Stimulated activated CD4-positive, alpha-beta T cell treated with anti-CD3 and anti-CD28 coated beads, TNF-alpha, amount 100 ng/mL, for 1 hour (primary cell): ENCODE measurements around the gene SLC7A10.

Experiments
- DNase-seq, 3 donors: peaks; one replicate each; pipeline ENCODE4 v3.0.0-alpha.2; 2020; ENCODE audit warnings: low read depth in 3 of 3, low spot score in 1 of 3

Gene SLC7A10

DNA sequence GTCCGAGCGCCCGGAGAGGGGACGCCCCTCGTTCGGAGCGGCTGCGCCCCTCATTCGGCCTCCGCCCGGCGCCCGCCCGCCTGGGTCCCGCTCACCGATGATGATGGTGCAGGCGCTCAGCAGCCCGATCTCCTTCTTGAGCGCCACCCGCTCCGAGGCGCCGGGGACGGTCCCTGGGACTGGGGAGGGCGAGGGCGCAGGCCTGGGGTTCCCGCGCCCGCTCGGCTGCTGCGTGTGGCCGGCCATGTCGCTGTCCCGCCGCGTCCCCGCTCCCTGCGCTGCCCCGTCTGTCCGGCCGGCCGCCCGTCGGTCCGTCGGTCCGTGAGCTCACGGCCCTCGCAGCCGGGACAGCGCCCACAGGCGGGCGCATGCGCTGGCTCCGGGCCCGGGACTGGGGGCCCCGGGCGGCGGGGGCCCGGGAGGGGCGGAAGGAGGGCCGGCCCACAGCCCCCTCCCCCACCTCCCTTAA lies at the start of gene SLC7A10:
Gene SLC7A10 (minus strand): TSS at position 393 of the 469 bp plus-strand sequence. CDS start 147 bp downstream, at position 246.
- no peak for DNase-seq

DNA sequence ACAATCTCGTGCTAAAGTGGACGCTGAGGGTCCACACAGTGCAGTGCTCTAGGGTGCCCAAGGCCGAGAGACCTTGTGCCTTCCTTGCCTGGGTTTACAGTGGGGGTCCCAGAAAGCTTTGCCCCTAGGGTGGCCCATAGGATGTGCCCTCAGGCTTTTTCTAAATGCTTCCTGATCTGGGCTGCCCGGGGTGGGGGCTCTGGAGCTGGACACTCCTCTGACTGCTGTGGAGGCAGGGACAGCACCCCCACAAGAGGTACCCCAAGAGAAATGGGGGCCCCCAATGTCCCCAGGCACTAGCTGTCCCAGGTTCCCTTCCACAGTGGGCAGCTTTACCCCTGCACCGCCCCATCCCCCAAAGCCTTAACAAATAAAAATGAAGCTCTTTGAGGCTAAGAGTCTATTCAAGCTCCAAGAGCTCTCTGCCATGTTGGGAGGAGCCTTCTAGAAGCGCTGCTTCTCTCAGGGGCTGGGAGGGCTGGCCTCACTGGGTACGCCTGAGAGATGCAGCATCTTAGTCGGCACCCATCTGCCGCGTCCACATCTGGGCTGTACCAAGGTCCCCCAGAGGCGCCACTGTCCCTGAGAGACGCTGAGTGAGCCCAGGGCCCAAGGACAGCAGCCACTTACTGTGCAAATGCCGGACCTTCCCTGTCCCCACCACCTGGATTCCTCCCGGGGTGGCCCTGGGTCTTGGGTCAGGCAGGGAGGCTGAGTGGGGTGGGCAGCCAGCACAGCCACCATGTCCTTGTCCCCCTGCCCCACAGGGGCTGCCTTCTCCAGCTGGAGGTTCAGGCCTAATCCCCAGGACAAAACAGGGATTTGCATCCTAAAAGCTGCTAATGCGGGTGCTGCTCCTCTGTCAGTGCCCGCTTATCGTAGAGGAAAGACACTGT lies 49.3 kb upstream of the SLC7A10 start:
- no peak for DNase-seq

DNA sequence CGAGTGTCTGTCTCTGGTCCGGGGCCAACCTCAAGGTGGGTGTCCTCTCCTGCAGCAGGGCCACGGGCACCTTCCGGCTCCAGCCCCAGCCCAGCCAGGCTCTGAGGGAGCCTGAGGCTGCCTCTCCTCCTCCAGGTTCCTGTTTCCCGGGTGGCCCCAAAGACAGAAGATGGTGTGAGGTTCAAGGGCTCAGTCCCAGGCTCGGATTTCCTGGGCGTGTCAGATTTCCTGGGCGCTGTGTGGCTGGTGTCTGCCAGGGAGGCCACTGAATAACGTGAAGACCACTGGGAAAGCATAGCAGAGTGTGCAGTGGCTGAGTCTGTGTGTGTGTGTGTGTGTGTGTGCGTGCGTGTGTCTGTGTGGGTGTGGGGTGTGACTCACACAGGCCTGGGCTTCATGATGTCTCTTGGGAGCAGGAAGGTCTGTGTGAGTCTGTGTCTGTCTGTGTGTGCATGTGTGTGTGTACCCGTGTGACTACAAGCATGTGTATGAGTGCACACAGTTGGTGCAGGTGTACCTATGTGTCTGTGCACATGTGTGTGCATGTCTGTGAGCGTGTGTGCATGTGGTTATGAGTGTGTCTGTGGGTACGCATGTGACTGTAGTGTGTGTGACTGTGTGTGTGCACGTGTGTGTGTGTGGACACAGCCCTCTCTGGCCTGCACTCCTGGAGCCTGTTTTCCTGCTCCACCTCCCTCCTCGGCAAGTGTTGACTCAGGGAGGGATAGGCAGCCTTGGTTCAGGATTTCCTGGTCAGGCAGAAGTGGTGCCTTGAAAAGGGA lies 48.4 kb upstream of the SLC7A10 start:
- peak in 1 of 3 donors; percentile 22 for DNase-seq

DNA sequence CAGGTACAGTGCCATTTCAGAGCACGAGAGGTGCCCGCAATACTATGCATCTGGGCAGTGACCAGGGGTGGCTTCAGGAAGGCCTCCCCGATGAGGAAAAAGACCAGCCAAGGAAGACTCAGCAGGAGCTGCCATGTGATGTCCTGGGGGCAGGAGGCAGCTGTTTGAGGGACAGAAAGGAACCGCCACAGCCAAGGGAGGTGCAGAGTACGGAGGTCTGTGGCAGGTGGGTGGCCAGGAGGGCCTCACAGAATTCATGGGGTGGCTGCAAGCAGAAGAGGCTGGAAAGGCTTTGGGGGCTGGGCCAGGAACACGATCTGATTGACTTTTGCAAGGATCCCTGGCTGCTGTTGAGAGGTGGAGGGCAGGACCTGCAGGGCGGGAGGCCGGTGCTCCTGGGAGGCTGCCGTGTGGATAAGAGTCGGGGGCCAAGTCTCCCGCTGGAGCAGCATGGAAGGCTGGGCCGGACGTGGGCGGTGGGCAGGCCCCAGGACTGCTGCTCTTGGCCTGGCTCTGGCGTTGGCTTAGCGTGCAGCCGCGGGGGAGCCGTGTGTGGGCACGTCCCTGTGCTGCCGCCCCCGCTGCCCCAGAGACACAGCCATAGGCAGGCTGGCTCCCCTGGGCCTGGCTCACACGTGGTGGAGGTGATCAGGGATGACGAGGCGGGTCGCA lies 47.6 kb upstream of the SLC7A10 start:
- DNase-seq, result no peak

DNA sequence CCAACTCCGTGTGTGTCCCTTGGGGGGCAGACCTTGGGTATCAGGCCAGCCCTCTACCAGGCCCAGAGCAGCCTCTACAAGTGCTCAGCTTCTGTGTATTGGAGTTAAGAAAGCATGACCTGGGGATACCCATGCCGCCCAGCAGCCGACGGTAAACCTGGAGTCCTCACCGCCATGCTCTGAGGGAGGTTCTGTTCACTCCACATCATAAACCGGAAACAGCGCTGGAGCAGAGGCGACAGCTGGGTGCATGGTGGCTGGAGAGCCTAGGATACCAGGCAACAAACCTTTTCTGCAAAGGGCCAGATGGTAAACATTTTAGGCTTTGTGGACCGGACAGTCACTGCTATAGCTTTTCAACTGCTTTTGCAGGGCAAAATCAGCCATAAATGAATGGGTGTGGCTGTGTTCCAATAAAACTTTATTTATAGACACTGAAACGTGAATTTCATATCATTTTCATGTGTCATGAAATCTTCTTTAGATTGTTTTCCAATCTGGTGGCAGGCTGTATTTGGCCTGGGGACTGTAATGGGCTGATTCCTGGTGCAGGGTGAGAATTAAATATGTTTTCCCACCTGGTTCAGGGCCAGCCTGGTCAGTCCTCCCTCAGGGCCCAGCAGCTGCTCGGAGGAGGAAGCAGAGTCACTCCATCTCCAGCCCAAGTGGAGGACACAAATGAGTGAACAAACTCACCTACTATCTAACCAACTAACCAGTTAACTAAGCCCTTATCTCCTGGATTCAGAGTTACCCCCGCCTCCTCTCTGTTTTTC lies 45.8 kb upstream of the SLC7A10 start:
- no peak for DNase-seq

DNA sequence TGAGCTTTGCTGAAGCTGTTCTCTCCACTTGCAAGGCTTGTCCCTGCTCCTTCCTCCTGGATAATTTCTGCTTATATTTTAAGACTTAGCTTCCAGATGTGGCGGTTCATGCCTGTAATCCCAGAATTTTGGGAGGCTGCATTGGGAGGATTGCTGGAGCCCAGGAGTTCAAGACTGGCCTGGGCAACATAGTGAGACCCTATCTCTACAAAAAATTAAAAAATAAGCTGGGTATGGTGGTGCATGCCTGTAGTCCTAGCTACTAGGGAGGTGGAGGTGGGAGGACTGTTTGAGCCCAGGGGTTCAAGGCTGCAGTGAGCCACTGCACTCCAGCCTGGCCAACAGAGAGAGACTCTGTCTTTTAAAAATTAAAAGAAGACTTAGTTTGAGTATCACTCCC lies 45.1 kb upstream of the SLC7A10 start:
- no peak for DNase-seq

DNA sequence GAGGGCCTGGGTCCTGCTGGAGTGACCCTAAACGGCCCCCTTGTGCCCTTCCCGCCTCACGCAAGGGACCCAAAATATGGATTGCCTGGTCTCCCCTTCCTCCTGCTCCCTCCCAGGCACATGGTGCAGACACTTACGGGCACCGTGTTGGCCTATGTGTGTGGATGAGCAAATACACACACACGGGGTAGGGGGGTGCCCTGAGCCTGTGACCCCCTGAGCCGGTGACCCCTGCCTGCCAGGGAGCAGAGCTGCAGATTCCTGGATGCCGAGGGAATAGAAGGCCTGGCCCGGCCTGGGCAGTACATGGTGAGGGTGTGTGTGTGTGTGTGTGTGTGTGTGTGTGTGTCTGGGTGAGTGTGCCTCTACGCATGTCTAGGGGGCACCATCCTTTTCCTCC lies 43.4 kb upstream of the SLC7A10 start:
- no peak for DNase-seq

DNA sequence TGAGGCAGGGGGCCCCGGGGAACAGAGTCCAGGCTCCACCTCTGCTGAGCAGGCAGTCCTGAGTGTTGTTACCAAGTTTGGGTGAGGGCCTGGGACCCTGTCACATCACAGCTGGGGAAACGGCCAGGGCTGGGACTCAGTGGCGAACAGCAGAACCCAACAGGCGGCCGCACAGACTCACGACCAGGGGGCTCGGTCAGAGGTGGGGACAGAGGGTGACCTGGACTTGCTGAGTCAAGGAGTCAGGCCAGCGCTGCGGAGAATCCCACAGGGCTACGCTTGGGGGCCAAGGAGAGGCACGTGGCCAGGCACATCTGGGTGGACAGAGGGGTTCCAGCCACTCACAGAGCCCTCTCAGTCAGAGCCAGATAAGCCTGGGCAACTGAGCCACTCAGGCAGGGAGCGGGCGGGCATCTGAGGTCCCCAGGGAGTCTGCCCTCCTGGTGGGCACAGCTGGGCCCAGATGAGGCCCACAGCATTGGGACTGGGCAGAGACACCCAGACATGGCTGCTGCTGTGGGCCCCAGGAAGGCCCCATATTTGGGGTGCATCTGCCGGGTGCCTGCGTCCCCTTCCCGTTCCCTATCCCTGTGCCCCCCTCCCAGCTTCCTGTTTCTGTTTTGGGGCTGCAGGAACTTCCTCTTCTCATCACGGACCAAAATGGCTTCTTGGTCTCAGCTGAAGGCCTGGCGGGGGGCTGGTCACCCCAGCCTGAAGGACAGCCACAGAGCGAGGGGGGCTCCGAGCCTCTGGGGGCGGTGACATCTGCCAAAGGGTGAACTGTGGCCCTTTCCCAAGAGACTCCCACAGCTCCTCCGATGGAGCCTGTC lies 42.7 kb upstream of the SLC7A10 start:
- no peak for DNase-seq

DNA sequence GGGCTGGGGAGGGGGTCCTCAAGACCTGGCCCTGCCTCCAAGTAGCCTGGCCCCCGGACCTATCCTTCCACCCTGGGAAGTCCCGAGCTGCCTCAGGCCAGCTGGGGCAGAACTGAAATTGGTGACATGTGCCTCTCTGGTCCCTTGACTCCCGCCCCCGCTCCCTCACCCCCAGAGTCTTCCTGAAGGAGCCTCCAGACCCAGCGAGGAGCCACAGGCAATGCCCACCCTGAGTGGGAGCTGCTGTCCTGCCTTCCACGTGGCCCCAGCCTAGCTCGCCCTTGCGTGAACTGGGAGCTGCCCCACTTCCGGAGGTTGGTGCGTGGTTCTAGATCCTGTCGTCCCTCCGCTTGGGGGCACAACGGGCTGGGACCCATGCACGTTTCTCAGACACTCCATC lies 42.1 kb upstream of the SLC7A10 start:
- no peak for DNase-seq

DNA sequence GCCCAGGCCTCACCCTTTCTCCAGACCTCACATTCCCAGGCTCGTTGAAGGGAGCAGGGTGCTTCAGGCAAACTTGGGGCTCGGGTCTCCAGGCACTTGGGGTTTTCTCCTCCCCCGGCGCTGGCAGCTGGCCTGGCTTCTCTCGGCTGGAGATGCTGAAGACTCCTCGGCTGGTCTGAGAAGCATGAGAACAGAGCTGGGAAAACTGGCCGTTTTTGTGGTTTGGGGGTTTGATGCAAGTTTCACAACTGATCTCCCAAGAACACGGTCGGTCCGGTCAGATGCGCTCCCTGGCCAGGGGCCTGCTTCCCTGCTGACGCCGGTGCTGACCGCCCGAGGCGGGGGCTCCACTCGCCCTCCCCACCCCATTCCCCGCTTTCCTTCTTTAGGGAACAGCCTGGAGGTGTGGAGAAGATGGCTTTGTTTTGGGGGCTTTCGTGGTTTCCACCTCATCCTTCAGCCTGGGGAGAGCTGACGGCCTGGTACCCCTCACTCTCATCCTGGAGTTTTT lies 41.4 kb upstream of the SLC7A10 start:
- no peak for DNase-seq

DNA sequence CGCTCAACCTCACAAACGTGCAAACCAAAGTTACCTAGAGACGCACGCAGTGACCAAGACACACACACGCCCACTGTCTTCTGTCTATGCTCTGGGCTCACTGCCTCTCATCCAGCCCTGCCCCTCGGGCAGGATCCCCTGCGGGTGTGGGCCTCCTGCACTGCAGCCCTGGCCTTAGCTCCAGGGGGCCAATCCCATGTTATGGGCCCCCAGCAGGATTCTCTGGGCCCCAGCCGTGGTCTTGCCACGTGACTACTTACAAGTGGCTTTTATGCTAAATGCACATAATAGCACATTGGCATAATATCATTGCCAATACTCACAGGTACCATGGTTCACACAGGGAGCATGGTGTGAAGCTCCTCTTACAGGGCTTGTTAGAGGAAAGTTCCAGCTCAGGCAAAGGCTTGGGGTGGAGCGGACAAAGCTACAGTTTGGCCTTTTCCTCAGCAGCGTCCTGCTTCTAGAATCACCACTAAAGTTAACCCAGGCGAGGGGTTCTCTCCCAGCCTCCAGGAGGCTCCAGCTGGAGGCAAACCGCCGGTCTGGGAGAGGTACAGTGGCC lies 39.3 kb upstream of the SLC7A10 start:
- DNase-seq, result no peak

DNA sequence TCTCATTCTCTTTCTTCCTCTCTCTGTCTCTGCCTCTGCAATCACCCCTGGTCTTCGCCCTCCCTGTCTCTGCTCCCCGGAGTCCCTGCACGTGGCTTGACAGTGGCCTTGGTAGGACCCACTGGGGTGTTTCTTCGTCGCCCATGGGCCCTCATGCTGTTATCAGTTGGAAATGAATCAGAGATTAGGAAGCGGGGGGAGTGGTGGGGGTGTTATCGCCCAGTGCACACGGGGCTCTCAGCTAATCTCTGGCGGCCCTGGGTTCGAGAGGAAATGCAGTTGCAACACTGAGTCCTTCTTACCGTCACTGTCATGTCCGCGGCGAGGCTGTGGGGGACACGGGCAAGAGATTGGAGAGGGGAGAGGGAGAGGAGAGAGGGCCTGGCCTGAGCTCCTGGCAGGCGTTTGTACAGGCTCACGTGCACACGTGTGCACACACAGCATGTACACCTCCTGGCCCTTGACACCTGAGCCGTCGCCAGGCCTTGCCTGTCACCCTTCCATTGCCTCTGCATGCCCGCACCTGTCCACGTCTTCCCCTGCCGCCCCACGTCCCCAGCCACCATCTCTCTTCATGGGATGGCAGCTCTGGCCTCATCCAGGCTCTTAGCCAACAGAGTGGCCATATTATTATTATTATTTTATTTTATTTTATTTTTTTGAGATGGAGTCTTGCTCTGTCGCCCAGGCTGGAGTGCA lies 37.8 kb upstream of the SLC7A10 start:
- no peak for DNase-seq

DNA sequence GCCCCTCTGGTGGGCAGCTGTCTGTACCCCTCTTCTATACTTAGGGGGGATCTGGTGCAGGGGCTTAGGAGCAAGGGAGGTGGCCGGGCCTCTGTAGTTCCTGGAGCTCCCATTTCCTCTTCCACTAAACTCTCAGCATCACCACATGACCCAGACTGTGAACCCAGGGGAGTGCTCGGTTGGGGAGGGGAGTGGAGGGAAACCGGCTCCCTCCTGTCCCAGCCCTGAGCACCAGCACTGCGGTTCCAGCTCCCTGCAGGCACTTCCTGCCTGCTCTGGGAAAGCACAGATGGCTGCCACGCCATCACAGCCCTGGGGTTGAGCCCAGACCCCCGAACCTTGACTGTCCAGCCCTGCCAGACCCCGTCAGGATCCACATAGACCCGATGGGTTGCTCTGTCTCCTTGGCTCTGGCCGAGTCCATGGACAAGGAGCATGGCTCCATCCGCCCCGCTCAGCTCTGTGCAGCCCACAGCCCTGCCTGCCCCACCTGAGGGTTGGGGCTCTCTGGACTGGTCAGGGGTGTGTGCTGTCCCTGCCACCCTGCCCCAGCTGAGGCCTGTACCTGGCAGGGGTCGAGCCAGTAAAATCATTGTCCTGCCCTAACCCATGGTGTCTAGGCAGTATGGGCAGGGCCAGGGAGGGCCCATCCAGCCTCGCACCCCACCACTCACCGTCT lies 36.0 kb upstream of the SLC7A10 start:
- DNase-seq, result no peak

DNA sequence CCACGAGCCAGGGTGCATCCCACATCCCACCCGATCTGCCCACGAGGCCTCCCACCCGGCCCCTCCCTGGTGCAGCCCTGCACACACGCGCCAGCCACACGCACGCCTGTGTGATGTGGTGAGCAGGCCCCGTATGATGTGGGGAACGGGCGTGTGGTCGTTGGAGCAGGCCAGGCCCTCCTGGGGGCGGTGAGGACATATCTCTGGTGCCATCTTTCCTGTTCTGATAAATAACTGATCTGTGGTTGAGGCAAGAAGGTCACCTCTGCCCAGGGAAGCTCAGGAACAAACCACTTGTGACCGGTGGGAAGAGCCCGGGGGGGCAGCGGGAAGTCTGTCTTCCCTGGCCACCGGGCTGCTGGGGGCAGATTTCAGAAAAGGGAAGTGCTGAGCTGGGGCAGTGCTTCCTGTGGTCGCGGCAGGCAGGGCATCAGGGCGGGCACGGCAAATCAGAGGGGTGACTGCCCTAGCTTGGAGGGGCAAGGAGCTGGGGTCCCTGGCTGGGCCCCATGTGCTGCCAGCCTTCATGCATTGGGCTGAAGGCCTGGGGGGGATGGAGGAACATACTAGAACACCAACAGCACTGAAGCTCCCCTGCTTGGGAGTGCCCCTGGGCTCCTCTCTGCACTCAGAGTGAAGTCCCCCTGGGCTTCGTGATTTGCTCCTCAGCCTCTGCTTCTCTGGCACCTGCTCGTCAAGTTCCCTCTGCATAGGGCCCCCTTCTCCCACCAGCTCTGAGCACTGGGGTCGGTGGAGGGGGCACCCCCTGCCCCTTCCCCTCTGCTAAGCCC lies 35.2 kb upstream of the SLC7A10 start:
- DNase-seq, result no peak

DNA sequence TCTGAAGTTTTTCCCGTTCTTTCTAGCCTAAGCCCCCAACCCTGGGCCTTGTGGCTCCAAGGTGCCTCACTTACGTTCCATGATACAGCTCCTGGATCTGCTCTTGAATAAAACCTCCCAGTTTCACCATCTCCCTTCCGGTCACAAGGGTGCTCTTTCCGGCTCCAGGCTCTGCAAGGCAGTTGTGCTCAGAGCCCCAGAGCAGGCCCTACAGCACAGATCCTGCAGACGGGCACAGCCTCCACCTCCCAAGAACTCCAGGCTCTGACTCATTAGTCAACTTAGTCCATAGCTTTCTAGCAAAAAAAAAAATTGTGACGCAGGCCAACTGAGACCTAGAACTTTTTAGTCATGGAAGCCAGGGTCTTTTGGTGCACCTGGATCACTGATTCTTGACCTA lies 33.9 kb upstream of the SLC7A10 start:
- no peak for DNase-seq

DNA sequence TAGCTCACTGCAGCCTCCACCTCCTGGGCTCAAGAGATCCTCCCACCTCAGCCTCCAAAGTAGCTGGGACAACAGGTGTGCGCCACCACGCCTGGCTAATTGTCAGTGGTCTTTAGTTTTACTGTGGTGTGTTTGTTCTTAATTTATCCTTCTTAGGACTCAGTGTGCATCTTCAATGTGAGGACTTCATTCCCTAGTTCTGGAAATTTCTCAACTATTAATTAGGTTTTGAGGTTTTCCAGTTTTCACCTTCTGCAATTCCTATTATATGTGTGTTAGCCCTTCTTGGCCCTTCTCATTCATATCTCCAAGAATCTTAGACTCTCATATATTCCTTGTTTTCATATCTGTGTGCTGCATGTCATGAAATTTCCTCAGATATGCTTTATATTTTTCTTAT lies 32.2 kb upstream of the SLC7A10 start:
- DNase-seq, result no peak

DNA sequence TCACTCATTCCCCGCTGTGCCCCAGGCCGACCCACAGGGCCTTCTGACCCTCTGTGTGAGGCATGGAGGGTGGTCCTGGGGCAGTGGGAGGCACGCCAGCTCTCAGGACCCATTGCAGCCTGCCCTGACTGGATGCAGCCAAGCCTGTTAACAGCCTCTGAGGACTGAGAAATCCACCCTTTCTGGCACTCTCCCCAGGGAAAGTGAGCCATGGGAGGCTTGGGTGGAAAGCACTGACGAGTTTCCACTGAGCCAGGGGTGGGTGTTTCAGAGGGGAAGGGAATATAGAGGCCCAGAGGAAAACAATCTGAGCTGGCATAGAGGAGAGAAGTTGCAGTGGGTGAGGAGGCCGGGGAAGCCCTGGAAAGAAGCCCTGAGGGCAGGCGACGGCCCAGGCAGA lies 30.6 kb upstream of the SLC7A10 start:
- DNase-seq, result no peak
